Uterus (tissue), 4 donors: ENCODE results near the gene DCLK2. TPM values are rescaled to one million over a fixed set of nuclear protein-coding genes. Genes with fewer than 3 reads are reported as not detected.

Experiments
- DNase-seq, 2 donors: peaks; one replicate each; pipeline ENCODE4 v3.0.0-alpha.2; 2019 to 2020
- H3K27ac ChIP-seq, 2 donors: fragments of 200-600 bp; sonication (generic); 1 replicate in 1 of 2; 2 replicates in 1 of 2; pipeline ENCODE4 v1.5.1; 2016 to 2018
- H3K27me3 ChIP-seq, 2 donors: fragments of 200-600 bp; sonication (generic); one replicate each; pipeline ENCODE4 v1.5.1; 2018 to 2019; ENCODE audit warnings: control low read depth in 1 of 2
- H3K36me3 ChIP-seq, 2 donors: fragments of 200-600 bp; sonication (generic); one replicate each; pipeline ENCODE4 v1.5.1; 2019; ENCODE audit warnings: control low read depth in 1 of 2
- H3K4me1 ChIP-seq, 2 donors: fragments of 200-600 bp; sonication (generic); one replicate each; pipeline ENCODE4 v1.5.1; 2018 to 2019; ENCODE audit warnings: control low read depth in 1 of 2
- H3K4me3 ChIP-seq, 2 donors: fragments of 200-600 bp; sonication (generic); 1 replicate in 1 of 2; 2 replicates in 1 of 2; pipeline ENCODE4 v1.5.1; 2018 to 2019; ENCODE audit warnings: mild to moderate bottlenecking in 1 of 2
- H3K9me3 ChIP-seq, 2 donors: fragments of 200-600 bp; sonication (generic); one replicate each; pipeline ENCODE4 v1.5.1; 2019; ENCODE audit warnings: control low read depth in 1 of 2
- POLR2A ChIP-seq, 2 donors: fragments of 450-650 bp; IDR thresholded peaks; one replicate each; pipeline ENCODE4 v1.6.1; 2016; ENCODE audit warnings: antibody characterized with exemption in 2 of 2, mild to moderate bottlenecking in 1 of 2, moderate library complexity in 1 of 2
- intact Hi-C: fragments of 100-400 bp; cut with DNase I; formaldehyde crosslinking; loops from one replicate; pipeline ENCODE4 v1.15.1; 2023; ENCODE audit warnings: low total_unique reads
- total RNA-seq, 4 donors: library from RNA; depleted of rRNA in 3 of 4; stranded (reverse); fragments of >200 nt in 3 of 4; gene quantifications; one replicate each; pipeline versions ENCODE4 v1.1.0 to v1.2.4, GENCODE V29; 2014 to 2023
- TF ChIP-seq, protein P1 (sequence below), 4 experiments: fragments of 200-600 bp in 2 of 4; fragments of 450-650 bp in 2 of 4; sonication (generic) in 2 of 4; IDR thresholded peaks; one replicate each; pipeline ENCODE4 v1.5.1; 2016 to 2019; ENCODE audit warnings: antibody characterized with exemption in 4 of 4, mild to moderate bottlenecking in 2 of 4, moderate library complexity in 1 of 4
- donor health status: DM: yes; HTN: yes; CAD: no.

DCLK2 gene
- total RNA-seq, 4 donors from 2014 or later = 0.29 to 27.5 (median 10.1) TPM

DNA sequence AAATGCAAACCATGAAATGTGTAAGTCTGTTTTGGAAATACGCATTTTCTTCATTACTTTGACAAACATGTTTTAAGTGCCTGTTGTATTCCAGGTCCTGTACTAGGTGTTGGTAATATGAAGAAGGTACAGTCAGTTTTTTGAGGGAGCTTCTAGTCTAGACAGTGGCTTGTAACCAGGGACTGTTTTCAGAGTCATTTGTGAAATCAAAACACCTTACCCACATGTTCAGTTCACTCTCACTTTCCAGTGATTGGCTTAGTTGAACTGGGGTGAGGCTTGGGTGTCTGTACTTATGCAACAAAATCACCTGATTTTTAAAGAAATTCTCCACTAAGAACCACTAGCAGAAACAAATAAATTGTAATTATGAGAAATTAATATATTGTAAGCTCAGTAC is 16.4 kb downstream of the DCLK2 start:
- TF ChIP-seq, protein P1, sequence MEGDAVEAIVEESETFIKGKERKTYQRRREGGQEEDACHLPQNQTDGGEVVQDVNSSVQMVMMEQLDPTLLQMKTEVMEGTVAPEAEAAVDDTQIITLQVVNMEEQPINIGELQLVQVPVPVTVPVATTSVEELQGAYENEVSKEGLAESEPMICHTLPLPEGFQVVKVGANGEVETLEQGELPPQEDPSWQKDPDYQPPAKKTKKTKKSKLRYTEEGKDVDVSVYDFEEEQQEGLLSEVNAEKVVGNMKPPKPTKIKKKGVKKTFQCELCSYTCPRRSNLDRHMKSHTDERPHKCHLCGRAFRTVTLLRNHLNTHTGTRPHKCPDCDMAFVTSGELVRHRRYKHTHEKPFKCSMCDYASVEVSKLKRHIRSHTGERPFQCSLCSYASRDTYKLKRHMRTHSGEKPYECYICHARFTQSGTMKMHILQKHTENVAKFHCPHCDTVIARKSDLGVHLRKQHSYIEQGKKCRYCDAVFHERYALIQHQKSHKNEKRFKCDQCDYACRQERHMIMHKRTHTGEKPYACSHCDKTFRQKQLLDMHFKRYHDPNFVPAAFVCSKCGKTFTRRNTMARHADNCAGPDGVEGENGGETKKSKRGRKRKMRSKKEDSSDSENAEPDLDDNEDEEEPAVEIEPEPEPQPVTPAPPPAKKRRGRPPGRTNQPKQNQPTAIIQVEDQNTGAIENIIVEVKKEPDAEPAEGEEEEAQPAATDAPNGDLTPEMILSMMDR (IDR thresholded peaks at IDR 0.05) = no peak
- no peak for TF ChIP-seq POLR2A (IDR thresholded peaks at IDR 0.05)
- intact Hi-C loops = no loop called here

GRCh38 chr4:150096625-150097024 is 18.4 kb downstream of the DCLK2 start:
- H3K27ac ChIP-seq = no peak overlapping the region
- intact Hi-C loops = no loop called here
- H3K9me3 ChIP-seq = no peaks in the 10 kb centered on the region
- no peaks in the 10 kb centered on the region for H3K36me3 ChIP-seq
- H3K4me1 ChIP-seq = no peaks in the 10 kb centered on the region
- no peak overlapping the region for H3K4me3 ChIP-seq
- H3K27me3 ChIP-seq = no peaks in the 10 kb centered on the region
- DNase-seq = no peak
- no peak for TF ChIP-seq POLR2A (IDR thresholded peaks at IDR 0.05)
- TF ChIP-seq, protein P1 (IDR thresholded peaks at IDR 0.05) = no peak

More for the DNA sequence above, 16.4 kb downstream of the DCLK2 start:
- H3K36me3 ChIP-seq = no peaks in the 10 kb centered on the region
- no peaks in the 10 kb centered on the region for H3K4me1 ChIP-seq
- H3K4me3 ChIP-seq = no peak overlapping the region
- H3K9me3 ChIP-seq = no peaks in the 10 kb centered on the region
- H3K27me3 ChIP-seq = no peaks in the 10 kb centered on the region
- no peak for DNase-seq
- no peak overlapping the region for H3K27ac ChIP-seq

DNA sequence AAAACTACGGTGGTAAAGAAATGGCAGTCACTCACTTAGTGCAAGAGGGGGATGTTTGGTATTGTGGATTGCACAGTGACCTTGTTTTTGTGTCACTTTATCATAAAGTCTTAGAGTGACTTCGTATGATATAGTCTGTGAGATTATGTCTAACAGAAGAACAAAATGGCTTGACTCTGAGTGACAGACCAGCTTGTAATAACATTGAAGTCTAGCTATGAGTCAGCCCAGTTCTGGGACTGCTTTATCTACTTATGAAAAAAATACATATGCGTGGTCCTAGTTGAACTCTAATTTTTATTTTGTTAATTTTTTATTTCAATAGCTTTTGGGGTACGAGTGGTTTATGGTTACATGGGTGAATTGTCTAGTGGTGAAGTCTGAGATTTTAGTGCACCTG is 20.0 kb downstream of the DCLK2 start:
- intact Hi-C loops = no loop called here
- H3K27ac ChIP-seq = no peak overlapping the region
- no peaks in the 10 kb centered on the region for H3K9me3 ChIP-seq
- no peak for DNase-seq
- H3K4me1 ChIP-seq = no peaks in the 10 kb centered on the region
- no peak for TF ChIP-seq POLR2A (IDR thresholded peaks at IDR 0.05)
- TF ChIP-seq, protein P1 (IDR thresholded peaks at IDR 0.05) = no peak
- no peak overlapping the region for H3K4me3 ChIP-seq
- no peaks in the 10 kb centered on the region for H3K36me3 ChIP-seq
- no peaks in the 10 kb centered on the region for H3K27me3 ChIP-seq

DNA sequence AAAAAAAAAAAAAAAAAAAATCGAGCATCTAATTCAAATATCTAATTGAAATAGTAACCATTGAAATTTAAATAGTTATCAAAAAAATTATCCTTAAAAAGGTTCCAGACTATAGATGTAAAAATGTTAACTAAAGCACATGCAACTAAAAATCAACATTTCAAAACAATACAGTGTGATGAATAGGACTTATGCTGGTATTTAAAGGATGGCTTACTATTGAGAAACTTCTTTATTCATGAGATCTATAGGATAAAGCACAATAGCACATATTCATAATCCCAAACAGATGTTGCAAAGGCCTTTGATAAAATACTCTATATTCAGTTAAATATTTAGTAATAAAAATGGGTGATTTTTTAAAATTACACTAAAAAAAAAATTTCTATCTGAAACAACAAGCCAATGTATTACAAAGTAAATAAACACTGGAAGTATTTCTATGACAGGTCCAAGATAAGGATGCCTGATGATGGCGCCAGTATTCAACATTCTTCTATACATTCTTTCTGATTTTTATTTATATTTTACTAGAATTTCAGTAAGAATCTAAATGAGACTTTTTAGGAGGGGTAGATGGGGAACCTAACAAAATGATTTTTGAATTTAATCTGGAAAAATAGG is 26.3 kb downstream of the DCLK2 start:
- H3K27me3 ChIP-seq = no peaks in the 10 kb centered on the region

DNA sequence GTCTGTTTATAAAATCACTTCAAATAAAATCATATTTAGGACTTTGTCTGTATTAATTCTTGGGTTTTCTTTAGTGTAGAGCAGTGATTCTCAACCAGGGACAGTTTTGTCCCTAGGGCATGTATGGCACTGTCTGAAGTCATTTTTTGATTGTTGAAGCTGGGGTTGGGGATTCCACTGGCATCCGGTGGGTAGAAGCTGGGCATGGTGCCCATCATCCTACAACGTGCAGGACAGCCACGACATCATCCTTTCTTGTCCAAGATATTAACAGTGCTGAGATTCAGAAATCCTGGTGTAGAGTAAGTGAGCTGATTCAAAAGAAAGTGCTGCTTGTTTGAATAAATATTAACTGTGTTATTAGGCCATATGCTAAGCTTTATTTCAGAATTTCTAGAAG is 28.6 kb downstream of the DCLK2 start:
- no peaks in the 10 kb centered on the region for H3K36me3 ChIP-seq
- no peaks in the 10 kb centered on the region for H3K9me3 ChIP-seq
- H3K27me3 ChIP-seq = no peaks in the 10 kb centered on the region
- no peak overlapping the region for H3K27ac ChIP-seq
- no peaks in the 10 kb centered on the region for H3K4me1 ChIP-seq
- TF ChIP-seq, protein P1 (IDR thresholded peaks at IDR 0.05) = no peak
- TF ChIP-seq POLR2A (IDR thresholded peaks at IDR 0.05) = no peak
- intact Hi-C loops = no loop called here
- H3K4me3 ChIP-seq = no peak overlapping the region
- no peak for DNase-seq

More for the DNA sequence above, 26.3 kb downstream of the DCLK2 start:
- H3K9me3 ChIP-seq = no peaks in the 10 kb centered on the region
- no peak for TF ChIP-seq POLR2A (IDR thresholded peaks at IDR 0.05)
- TF ChIP-seq, protein P1 (IDR thresholded peaks at IDR 0.05) = no peak
- DNase-seq = no peak
- no peak overlapping the region for H3K4me3 ChIP-seq
- intact Hi-C loops = no loop called here
- no peaks in the 10 kb centered on the region for H3K36me3 ChIP-seq
- no peak overlapping the region for H3K27ac ChIP-seq
- H3K4me1 ChIP-seq = no peaks in the 10 kb centered on the region
